Stomach (tissue), 9 donors: Measurements from ENCODE around the gene GIMAP1. TPM values are rescaled to one million over a fixed set of nuclear protein-coding genes. Genes with fewer than 3 reads are reported as not detected.
"Not testable (repeated sequence)": the region's sequence is repeated elsewhere in the genome, so short reads cannot be mapped to it uniquely, and the experiment has no call there.

Experiments used
- DNase-seq, 2 donors: peaks; one replicate each; pipeline versions ENCODE4 v3.0.0 to v3.0.0-alpha.2; 2013 to 2019
- H3K27ac ChIP-seq, 5 donors: fragments of 200-600 bp in 4 of 5; sonication (generic) in 4 of 5; one replicate each; pipeline ENCODE4 v1.5.1; 2013 to 2019; ENCODE audit warnings: mild to moderate bottlenecking in 1 of 5, moderate library complexity in 1 of 5
- H3K27me3 ChIP-seq, 3 donors: fragments of 200-600 bp; sonication (generic); one replicate each; pipeline ENCODE4 v1.5.1; 2017 to 2019; ENCODE audit warnings: mixed run types in 1 of 3
- H3K36me3 ChIP-seq, 4 donors: fragments of 200-600 bp; sonication (generic); 1 replicate in 3 of 4; 2 replicates in 1 of 4; pipeline ENCODE4 v1.5.1; 2016 to 2019
- H3K4me1 ChIP-seq, 4 donors: fragments of 200-600 bp; sonication (generic); one replicate each; pipeline ENCODE4 v1.5.1; 2016 to 2019
- H3K4me3 ChIP-seq, 4 donors: fragments of 200-600 bp; sonication (generic) in 3 of 4; one replicate each; pipeline ENCODE4 v1.5.1; 2016 to 2019; ENCODE audit warnings: mild to moderate bottlenecking in 1 of 4
- H3K9me3 ChIP-seq, 4 donors: fragments of 200-600 bp; sonication (generic); one replicate each; pipeline ENCODE4 v1.5.1; 2016 to 2019
- EP300 ChIP-seq: sonication (generic); formaldehyde crosslinking; IDR thresholded peaks from one replicate; pipeline ENCODE4 v1.6.1; 2017; ENCODE audit warnings: antibody characterized with exemption
- POLR2A ChIP-seq, 4 donors: fragments of 450-650 bp; IDR thresholded peaks; one replicate each; pipeline ENCODE4 v1.6.1; 2016; ENCODE audit warnings: antibody characterized with exemption in 4 of 4, control low read depth in 2 of 4, mild to moderate bottlenecking in 1 of 4, moderate library complexity in 1 of 4
- POLR2AphosphoS5 ChIP-seq, 3 donors: sonication (generic); formaldehyde crosslinking; IDR thresholded peaks; one replicate each; pipeline ENCODE4 v1.6.1; 2016; ENCODE audit warnings: antibody characterized with exemption in 3 of 3
- WGBS, 5 donors: extraction: QIAGEN DNeasy Blood & Tissue Kit in 3 of 5; methylation state at CpG; one replicate each; pipeline versions ENCODE4 v1.1.5 to v1.1.7; 2013 to 2018; 5-methylcytosine and 5-hydroxymethylcytosine counted together
- intact Hi-C: fragments of 100-400 bp; cut with DNase I; formaldehyde crosslinking; loops from one replicate; pipeline ENCODE4 v1.15.1; 2023; ENCODE audit warnings: low total_unique reads
- polyA plus RNA-seq, 3 donors: library from polyadenylated mRNA; stranded (reverse); fragments of 200-250 nt; gene quantifications; one replicate each; pipeline ENCODE4 v1.2.3, GENCODE V29; 2013
- total RNA-seq, 5 donors: library from RNA; depleted of rRNA; stranded (reverse); fragments of >200 nt; gene quantifications; one replicate each; pipeline versions ENCODE4 v1.1.0 to v1.2.3, GENCODE V29; 2014 to 2016
- TF ChIP-seq, protein P1 (sequence below), 7 experiments: fragments of 450-650 bp in 4 of 7; fragments of 200-600 bp in 3 of 7; sonication (generic) in 3 of 7; IDR thresholded peaks; one replicate each; pipeline ENCODE4 v1.5.1; 2016 to 2019; ENCODE audit warnings: antibody characterized with exemption in 7 of 7, control low read depth in 2 of 7, mild to moderate bottlenecking in 1 of 7
- donor health status: healthy with polysubstance abuse.
- donor health status: Bipolar disorder and iron deficiency.
- donor health status: healthy.

GIMAP1 gene
- total and polyA plus RNA-seq, 8 donors = 0.45 to 5.8 (median 2.7) TPM; not detected in 1

DNA sequence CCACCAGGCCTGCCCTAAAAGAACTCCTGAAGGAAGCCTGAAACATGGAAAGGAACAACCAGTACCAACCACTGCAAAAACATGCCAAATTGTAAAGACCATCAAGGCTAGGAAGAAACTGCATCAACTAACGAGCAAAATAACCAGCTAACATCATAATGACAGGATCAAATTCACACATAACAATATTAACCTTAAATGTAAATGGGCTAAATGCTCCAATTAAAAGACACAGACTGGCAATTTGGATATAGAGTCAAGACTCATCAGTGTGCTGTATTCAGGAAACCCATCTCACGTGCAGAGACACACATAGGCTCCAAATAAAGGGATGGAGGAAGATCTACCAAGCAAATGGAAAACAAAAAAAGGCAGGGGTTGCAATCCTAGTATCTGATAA, 36.0 kb upstream of the GIMAP1 start:
- H3K9me3 ChIP-seq, H3K4me3 ChIP-seq, H3K36me3 ChIP-seq, DNase-seq, H3K27ac ChIP-seq, intact Hi-C loops, H3K27me3 ChIP-seq: not testable (repeated sequence)
- 60 to 93% (median 82%) methylated on average over 1 to 2 of the region's 2 CpGs for WGBS, 5 donors
- peaks cover 0 to 14% (median 5%) of the 10 kb centered on the region in 4 donors for H3K4me1 ChIP-seq

DNA sequence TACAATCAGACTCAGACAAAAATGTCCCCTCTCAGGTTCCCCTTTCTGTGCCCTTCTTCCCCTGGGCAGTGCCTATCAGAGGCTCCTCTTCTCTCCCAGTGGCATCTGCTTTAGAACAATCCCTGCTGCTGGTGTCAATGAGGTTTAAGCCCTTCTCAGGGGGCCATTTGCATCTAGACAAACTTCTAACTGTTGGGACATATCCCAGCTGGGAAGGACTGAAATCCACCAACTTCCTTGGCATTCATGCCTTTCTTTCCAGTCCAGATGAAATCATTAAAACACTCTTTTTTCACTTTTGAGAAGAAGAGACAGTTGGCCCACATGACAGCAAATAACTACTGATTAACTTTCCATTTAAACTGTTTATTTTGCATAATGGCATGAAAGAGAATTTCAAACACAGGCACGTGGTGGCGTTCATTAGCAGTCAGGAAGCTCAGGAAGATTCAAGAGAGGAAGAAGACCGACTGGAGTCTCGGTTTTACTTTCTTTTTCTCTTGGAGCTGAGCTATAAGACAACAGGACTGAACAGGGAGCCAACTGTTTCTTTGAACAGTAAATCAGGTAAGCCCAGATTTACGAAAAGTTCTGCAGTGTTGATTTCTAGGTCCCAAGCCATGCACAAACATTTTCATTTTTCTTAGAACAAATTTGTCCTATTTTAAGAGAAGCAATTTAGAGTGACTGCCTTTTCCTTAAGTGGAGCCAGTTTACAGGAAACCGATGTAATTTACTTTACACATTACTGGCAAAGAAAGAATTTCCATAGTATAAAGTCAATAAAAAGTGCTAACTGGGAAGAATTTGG, 31.0 kb upstream of the GIMAP1 start, which contains the start of gene GIMAP2:
TSS of gene GIMAP2 (plus strand) at position 488 of the 811 bp plus-strand sequence. CDS start 1,354 bp downstream, outside the sequence.
- Histone ChIP-seq H3K9me3 (no peaks in the 10 kb centered on the region), H3K4me1 (peaks cover 0 to 9% (median 8%) of the 10 kb centered on the region in 4 donors), H3K36me3 (peaks cover 0 to 20% (median 15%) of the 10 kb centered on the region in 4 donors), H3K4me3 (peak within 1 kb of the TSS; percentile 46 to 53 (median 47)), H3K27me3 (no peaks in the 10 kb centered on the region), H3K27ac (peak within 1 kb of the TSS; percentile 64 to 86 (median 79))
- WGBS, 5 donors = 11 to 20% (median 18%) methylated on average over 6 of the region's 6 CpGs
- DNase-seq = peak in 1 of 2 donors; percentile 58
- intact Hi-C loops = no loop called here
- TF ChIP-seq EP300 (no peak), POLR2AphosphoS5 (IDR thresholded peaks at IDR 0.05) (peak in 1 of 3 donors; percentile 13)

DNA sequence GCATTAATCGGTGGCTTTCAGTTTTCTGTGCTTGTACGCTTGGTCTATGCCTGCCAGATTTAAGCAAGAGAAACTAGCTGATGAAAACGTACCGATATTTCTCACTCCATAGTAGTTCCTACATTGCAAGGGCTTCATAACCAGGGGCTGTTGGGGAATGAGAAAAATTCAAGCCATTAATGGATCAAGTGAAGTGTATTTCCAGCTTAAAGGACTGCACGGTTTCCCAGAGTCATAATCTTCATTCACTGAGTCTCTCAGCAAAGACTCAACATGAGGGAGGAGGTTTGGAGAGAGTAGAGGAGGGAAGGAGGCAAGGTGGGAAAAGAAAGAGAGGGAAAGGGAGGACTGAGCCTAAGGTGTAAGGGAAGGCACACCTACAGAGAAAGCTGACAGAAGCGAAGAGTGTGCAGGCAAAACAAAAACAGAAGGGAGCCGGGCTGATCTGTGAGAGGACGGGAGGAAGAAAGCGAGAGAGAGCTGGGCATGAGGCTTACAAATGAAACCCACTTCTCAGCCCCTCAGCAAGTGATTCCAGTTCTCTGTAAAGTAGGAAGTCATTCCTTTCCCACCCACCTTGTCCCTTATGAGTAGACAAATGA, 30.3 kb upstream of the GIMAP1 start:
- Histone ChIP-seq H3K4me3 (peak overlapping the region; percentile 46 to 53 (median 47)), H3K27me3 (no peaks in the 10 kb centered on the region), H3K27ac (peak overlapping the region; percentile 18 to 86 (median 79)), H3K36me3 (peaks cover 2 to 28% (median 21%) of the 10 kb centered on the region in 4 donors), H3K4me1 (peaks cover 0 to 9% (median 8%) of the 10 kb centered on the region in 4 donors), H3K9me3 (no peaks in the 10 kb centered on the region)
- intact Hi-C loops = no loop called here
- TF ChIP-seq EP300 (no peak), POLR2A (IDR thresholded peaks at IDR 0.05) (no peak), POLR2AphosphoS5 (IDR thresholded peaks at IDR 0.05) (no peak)
- TF ChIP-seq, protein P1, sequence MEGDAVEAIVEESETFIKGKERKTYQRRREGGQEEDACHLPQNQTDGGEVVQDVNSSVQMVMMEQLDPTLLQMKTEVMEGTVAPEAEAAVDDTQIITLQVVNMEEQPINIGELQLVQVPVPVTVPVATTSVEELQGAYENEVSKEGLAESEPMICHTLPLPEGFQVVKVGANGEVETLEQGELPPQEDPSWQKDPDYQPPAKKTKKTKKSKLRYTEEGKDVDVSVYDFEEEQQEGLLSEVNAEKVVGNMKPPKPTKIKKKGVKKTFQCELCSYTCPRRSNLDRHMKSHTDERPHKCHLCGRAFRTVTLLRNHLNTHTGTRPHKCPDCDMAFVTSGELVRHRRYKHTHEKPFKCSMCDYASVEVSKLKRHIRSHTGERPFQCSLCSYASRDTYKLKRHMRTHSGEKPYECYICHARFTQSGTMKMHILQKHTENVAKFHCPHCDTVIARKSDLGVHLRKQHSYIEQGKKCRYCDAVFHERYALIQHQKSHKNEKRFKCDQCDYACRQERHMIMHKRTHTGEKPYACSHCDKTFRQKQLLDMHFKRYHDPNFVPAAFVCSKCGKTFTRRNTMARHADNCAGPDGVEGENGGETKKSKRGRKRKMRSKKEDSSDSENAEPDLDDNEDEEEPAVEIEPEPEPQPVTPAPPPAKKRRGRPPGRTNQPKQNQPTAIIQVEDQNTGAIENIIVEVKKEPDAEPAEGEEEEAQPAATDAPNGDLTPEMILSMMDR (IDR thresholded peaks at IDR 0.05) = no peak
- no peak for DNase-seq
- 33 to 53% (median 46%) methylated on average over 8 to 9 of the region's 9 CpGs for WGBS, 5 donors

DNA sequence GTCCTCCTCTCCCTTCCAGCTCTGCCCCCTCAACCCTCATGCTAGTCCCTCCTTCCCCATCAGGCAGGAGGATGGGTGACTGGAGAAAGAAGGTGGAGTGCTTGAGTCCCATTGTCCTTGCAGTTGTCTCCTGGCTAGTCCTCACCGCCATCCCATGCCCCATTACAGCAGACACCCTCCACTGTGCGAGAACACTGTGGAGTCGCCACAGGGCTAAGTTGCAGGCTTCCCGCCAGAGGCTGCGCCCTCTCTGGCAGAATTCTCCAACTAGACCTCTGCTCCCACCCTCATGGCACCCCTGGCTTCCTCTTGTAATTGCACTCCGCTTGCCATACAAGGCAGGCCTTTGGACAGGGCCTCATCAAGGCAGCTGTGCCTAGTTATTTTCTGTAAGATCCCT, 27.8 kb upstream of the GIMAP1 start:
- intact Hi-C loops = no loop called here

DNA sequence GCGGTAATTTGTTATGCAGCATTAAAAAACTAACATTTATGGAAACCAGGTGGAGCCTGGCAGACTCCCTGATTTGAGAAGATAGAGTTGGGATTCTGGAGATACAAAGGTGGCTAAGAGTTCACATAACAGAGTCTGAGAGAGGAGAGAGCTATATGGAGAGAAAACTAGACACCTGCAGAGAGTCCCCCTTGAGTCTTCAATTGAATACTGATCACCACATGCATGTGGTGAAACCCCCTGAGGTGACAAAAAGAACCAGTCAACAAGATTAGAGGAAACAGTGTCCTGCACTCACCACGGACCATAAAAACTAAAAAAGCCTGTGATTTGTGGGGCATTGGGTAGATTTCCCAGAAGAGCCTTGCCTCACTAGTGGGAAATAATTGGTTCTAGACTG, 20.8 kb upstream of the GIMAP1 start:
- Histone ChIP-seq H3K4me1 (no peaks in the 10 kb centered on the region), H3K4me3 (no peak overlapping the region), H3K27ac (no peak overlapping the region), H3K36me3 (peaks cover 3 to 19% (median 10%) of the 10 kb centered on the region in 4 donors), H3K9me3 (peaks cover 0 to 68% (median 23%) of the 10 kb centered on the region in 4 donors), H3K27me3 (no peaks in the 10 kb centered on the region)
- no peak for DNase-seq
- 43 to 76% (median 52%) methylated on average over 2 of the region's 2 CpGs for WGBS, 5 donors
- TF ChIP-seq EP300 (no peak), POLR2A (IDR thresholded peaks at IDR 0.05) (no peak), POLR2AphosphoS5 (IDR thresholded peaks at IDR 0.05) (no peak)
- intact Hi-C loops = no loop called here

More for the DNA sequence above, 27.8 kb upstream of the GIMAP1 start:
- Histone ChIP-seq H3K4me3 (peak overlapping the region in 1 of 4 donors; percentile 29), H3K27me3 (no peaks in the 10 kb centered on the region), H3K27ac (no peak overlapping the region), H3K4me1 (peaks cover 0 to 9% (median 8%) of the 10 kb centered on the region in 4 donors), H3K9me3 (peaks cover 0 to 14% (median 0%) of the 10 kb centered on the region in 4 donors), H3K36me3 (peaks cover 3 to 42% (median 27%) of the 10 kb centered on the region in 4 donors)
- no peak for DNase-seq
- no peak for TF ChIP-seq EP300
- TF ChIP-seq POLR2AphosphoS5 (IDR thresholded peaks at IDR 0.05) = no peak
- TF ChIP-seq POLR2A (IDR thresholded peaks at IDR 0.05) = no peak
- TF ChIP-seq, protein P1 (IDR thresholded peaks at IDR 0.05) = no peak
- WGBS, 5 donors = 88 to 99% (median 93%) methylated on average over 6 of the region's 6 CpGs
